SIG-M5 (cell line): ENCODE data around the gene HSF2.
"Not testable (repeated sequence)": the region's sequence is repeated elsewhere in the genome, so short reads cannot be mapped to it uniquely, and the experiment has no call there.

Experiments used
- DNase-seq: peaks from one replicate; lab custom pipeline; 2025; lab: John Stamatoyannopoulos, UW

Gene HSF2

DNA sequence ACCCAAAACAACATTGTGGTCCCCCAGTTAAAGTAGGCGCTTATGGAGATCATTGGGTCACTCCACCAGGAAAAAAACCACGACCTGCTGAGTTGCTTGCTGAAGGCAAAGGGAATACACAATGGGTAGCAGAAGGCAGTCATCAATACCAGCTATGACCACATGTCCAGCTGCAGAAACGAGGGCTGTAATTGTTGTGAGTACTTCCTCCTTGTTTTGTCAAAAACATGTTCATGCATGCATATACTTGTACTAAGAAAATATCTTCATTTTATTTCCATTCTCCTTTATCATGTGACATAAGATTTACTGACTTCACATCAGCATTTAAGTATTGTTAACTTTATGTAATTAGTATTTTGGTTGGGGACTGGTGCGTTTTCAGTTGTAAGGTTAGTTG, 55.2 kb downstream of the HSF2 start:
- DNase-seq = no peak

DNA sequence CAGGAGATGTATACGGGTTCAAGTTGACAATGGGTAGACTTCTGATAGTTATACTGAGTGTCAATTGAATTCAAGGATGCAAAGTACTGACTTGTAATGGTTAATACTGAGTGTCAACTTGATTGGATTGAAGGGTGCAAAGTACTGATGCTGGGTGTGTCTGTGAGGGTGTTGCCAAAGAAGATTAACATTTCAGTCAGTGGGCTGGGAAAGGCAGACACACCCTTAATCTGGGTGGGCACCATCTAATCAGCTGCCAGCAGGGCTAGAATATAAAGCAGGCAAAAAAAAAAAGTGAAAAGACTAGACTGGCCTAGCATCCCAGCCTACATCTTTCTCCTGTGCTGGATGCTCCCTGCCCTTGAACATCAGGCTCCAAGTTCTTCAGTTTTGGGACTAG, 55.7 kb downstream of the HSF2 start:
- not testable (repeated sequence) for DNase-seq

GRCh38 chr6:122458087-122458486, 58.6 kb downstream of the HSF2 start:
- no peak for DNase-seq

GRCh38 chr6:122459240-122459639, 59.8 kb downstream of the HSF2 start:
- no peak for DNase-seq

DNA sequence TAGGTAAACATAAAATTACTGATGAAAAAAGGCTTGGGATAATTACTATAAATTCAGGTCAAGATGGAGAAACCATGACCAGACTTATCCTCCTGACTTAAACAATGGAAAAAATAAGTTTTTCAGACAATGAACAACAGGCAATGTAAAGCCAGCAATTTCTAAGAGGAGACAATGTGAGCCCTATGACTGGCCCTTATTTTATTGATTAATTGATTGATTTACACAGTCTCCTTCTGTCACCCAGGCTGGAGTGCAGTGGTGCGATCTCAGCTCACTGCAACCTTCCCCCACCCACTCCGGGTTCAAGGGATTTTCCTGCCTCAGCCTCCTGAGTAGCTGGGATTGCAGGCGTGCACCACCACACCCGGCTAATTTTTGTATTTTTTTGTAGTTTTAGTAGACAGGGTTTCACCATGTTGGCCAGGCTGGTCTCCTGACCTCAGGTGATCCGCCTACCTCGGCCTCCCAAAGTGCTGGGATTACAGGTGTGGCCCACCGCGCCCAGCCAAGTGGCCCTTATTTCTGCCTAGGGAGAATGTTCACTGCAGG, 60.5 kb downstream of the HSF2 start:
- not testable (repeated sequence) for DNase-seq

- no peak for DNase-seq
Observed at GRCh38 chr6:122461885-122462284, 62.4 kb downstream of the HSF2 start.

DNA sequence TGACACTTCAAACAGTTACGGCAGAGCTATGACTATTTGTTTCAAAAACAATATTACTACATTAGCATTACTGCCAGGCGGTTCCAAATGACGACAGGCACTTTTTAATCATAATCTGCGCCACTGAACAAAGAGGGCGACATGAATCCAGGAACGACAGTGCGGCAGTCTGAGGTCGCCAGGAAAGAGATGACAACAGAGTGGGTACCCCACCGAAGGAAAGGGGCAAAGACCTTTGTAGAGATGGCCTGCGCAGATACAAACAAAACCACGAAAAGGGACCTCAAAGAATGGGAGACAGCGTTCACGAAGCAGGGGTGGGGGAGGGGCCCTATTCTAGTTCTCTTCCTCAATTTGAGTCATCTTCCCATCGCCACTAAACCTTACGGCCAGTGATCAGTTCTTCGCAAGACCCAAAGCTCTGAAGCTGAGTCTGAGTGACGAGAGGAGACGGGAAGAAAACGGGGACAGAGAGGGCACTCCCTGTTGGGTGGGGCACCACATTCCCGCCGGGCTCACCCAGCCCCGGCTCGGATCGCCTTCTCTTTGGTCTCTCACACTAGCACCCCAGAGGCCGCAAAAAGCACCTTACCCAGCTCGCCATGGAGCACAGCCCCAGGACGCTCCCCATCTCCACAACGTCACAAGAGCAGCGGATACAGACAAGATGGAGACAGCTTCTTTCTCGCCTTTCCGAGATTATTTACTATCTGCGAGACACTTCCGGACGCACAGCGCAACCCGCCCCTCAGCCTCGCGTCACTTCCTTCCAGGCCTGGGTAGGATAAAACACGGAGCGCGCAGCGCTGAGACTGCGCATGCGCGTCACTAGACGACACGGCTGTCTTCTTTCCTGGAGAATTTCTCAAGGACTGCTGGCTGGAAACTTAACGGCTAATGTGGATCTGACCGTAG, 71.9 kb downstream of the HSF2 start, which contains the start of gene SERINC1:
Gene SERINC1, minus strand, starts transcription at position 701 of the 915 bp plus-strand sequence. Its CDS starts 70 bp downstream, at position 631.
- peak; percentile 54 for DNase-seq

GRCh38 chr6:122472022-122472340, 72.5 kb downstream of the HSF2 start:
- DNase-seq = no peak

GRCh38 chr6:122476131-122476530, 76.7 kb downstream of the HSF2 start:
- DNase-seq = no peak

DNA sequence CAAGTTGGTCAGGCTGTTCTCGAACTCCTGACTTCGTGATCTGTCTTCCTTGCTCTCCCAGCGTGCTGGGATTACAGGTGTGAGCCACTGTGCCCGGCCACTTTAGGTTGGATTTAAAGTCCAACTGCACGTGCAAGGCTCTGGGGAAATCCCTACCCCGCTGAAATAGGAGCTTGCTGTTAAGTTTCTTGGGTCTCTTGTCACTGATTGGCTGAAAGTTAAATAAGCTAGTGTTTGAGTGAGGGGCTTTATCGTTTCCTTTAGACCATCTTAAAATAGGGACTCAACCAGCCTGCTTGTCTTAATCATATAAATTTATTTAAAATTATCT, 83.3 kb downstream of the HSF2 start:
- no peak for DNase-seq
